ENCODE measurements around the gene RNASEH2A.

RNASEH2A gene

GRCh38 chr19:12783291-12783848, 23.0 kb upstream of the RNASEH2A start:
- no peak for DNase-seq

GRCh38 chr19:12783849-12784393, 22.5 kb upstream of the RNASEH2A start:
- no peak for DNase-seq

GRCh38 chr19:12784394-12784870, 22.0 kb upstream of the RNASEH2A start:
- no peak for DNase-seq

- no peak for DNase-seq
Observed at GRCh38 chr19:12784871-12785430, 21.4 kb upstream of the RNASEH2A start.

GRCh38 chr19:12785431-12786031, 20.9 kb upstream of the RNASEH2A start:
- DNase-seq, result no peak

GRCh38 chr19:12786141-12786870, 20.1 kb upstream of the RNASEH2A start:
- DNase-seq, result no peak

GRCh38 chr19:12786952-12787351, 19.4 kb upstream of the RNASEH2A start:
- no peak for DNase-seq

GRCh38 chr19:12787458-12787857, 18.9 kb upstream of the RNASEH2A start:
- no peak for DNase-seq

GRCh38 chr19:12788042-12788681, 18.2 kb upstream of the RNASEH2A start:
- DNase-seq, result no peak

- DNase-seq, result peak; percentile 35
Observed at GRCh38 chr19:12788682-12789097, 17.7 kb upstream of the RNASEH2A start.

GRCh38 chr19:12789098-12789903, 17.1 kb upstream of the RNASEH2A start:
- no peak for DNase-seq

GRCh38 chr19:12789904-12790619, 16.3 kb upstream of the RNASEH2A start:
- DNase-seq, result peak; percentile 63

- no peak for DNase-seq
Observed at GRCh38 chr19:12790628-12791344, 15.6 kb upstream of the RNASEH2A start.

GRCh38 chr19:12791345-12792050, 14.9 kb upstream of the RNASEH2A start, which contains the start of gene JUNB:
TSS of gene JUNB (plus strand) at chr19:12791486. CDS start at chr19:12791772, 286 bp downstream.
- peak; percentile 73 for DNase-seq

- DNase-seq, result no peak
Observed at GRCh38 chr19:12792051-12792852, 14.1 kb upstream of the RNASEH2A start.

GRCh38 chr19:12792853-12793289, 13.5 kb upstream of the RNASEH2A start:
- DNase-seq, result no peak

GRCh38 chr19:12793290-12794195, 12.8 kb upstream of the RNASEH2A start:
- DNase-seq, result peak; percentile 58
